ENCODE data around the gene CERK. TPM values are rescaled to one million over a fixed set of nuclear protein-coding genes. Genes with fewer than 3 reads are reported as not detected.
"Not testable (repeated sequence)": the region's sequence is repeated elsewhere in the genome, so short reads cannot be mapped to it uniquely, and the experiment has no call there.

Gene CERK
- polyA plus RNA-seq, 4 donors: 50.5 to 58.6 (median 52.7) TPM

- DNase-seq (ENCODE audit: low read depth in 4 of 4, low spot score in 2 of 4): not testable (repeated sequence)
These were observed 3.8 kb downstream of the CERK start for GRCh38 chr22:46734213-46734722.

GRCh38 chr22:46732513-46732912 is 5.5 kb downstream of the CERK start:
- no peak for DNase-seq (ENCODE audit: low read depth in 4 of 4, low spot score in 2 of 4)

- DNase-seq (ENCODE audit: low read depth in 4 of 4, low spot score in 2 of 4): no peak
These were observed 6.0 kb downstream of the CERK start for GRCh38 chr22:46732041-46732379.

- DNase-seq (ENCODE audit: low read depth in 4 of 4, low spot score in 2 of 4): no peak
These were observed 6.6 kb downstream of the CERK start for GRCh38 chr22:46731246-46732040.

- DNase-seq (ENCODE audit: low read depth in 4 of 4, low spot score in 2 of 4): no peak
These were observed 7.3 kb downstream of the CERK start for GRCh38 chr22:46730568-46731245.

- no peak for DNase-seq (ENCODE audit: low read depth in 4 of 4, low spot score in 2 of 4)
These were observed 9.6 kb downstream of the CERK start for GRCh38 chr22:46728470-46728869.

- DNase-seq (ENCODE audit: low read depth in 4 of 4, low spot score in 2 of 4): no peak
These were observed 10.2 kb downstream of the CERK start for GRCh38 chr22:46727813-46728364.

DNA sequence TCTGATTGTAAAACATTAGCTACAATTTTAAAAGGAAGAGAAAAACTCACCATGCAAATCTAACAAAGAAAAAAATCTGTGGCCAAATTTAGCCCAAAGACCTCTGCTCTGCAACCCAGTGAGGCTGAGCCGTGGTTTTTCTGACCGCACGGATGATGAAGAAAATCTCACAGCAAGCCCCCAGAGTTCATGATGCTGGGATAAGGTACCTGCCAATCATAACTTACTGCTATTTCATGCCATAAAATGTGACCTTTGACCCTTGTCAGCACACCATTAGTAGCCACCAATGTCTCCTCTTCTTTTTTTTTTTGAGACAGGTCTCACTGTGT is 11.1 kb downstream of the CERK start:
- no peak for DNase-seq (ENCODE audit: low read depth in 4 of 4, low spot score in 2 of 4)

DNA sequence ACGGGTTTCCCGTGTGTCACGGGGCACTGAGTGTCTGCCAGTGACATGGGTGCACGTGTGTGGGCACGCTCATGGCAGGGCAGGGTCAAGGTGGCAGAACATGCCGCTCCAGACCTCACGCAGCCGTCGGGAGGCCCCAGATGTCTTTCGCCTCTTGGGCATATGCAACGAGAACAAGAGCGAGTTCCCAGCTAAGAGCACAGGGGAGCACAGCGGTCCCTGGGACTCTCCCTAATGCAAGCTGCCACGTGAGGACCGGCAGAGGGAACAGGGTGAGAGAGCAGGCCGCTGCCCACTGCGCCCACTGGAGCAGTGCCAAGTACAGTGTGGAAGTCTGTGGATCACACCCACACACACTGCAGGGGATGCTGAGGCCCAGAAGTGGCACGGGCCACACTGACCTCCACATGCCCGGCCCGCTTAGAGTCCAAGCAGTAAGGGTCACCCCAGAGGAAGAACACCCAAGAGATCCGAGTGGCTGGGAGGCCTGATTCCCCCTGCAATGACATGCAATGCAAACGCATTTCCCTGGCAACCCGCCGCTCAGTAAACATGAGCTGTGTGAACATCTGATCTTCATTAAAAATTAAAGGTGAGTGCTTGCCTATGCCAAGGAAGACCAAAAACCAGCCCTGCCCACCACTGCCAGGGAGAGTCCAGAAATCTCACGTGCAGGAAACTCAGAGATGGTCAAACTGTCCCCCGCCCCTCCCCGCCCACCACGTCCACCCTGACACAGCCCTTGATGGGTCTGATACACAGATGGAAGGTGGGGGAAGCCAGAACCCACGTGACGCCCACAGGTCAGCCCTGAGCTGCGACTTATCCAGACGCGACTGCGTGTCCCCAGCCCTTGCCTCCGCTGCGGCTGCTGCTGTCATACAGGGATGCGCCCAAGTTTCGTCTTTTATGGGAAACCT is 11.7 kb downstream of the CERK start:
- no peak for DNase-seq (ENCODE audit: low read depth in 4 of 4, low spot score in 2 of 4)

- DNase-seq (ENCODE audit: low read depth in 4 of 4, low spot score in 2 of 4): no peak
These were observed 13.0 kb downstream of the CERK start for GRCh38 chr22:46725096-46725495.

- no peak for DNase-seq (ENCODE audit: low read depth in 4 of 4, low spot score in 2 of 4)
These were observed 14.2 kb downstream of the CERK start for GRCh38 chr22:46723882-46724281.

- DNase-seq (ENCODE audit: low read depth in 4 of 4, low spot score in 2 of 4): no peak
These were observed 16.5 kb downstream of the CERK start for GRCh38 chr22:46721501-46722085.

GRCh38 chr22:46719921-46720320 is 18.1 kb downstream of the CERK start:
- no peak for DNase-seq (ENCODE audit: low read depth in 4 of 4, low spot score in 2 of 4)

DNA sequence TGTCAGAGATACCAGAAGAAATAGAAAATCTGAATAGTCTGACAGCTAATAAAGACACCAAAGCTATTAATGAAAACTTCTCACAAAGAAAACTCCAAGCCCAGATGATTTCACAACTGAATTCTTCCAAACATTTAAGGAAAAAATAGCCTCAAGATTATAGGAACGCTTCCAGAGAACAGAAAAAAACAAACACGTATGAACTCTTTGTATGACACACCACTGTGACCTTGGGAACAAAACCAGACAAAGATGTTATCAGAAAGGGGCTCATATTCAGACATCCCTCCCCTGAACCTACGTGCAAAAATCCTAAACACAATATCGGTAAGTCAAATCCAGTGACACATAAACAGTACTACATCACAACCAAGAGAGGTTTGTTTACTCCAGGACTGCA is 23.5 kb downstream of the CERK start:
- no peak for DNase-seq (ENCODE audit: low read depth in 4 of 4, low spot score in 2 of 4)

- DNase-seq (ENCODE audit: low read depth in 4 of 4, low spot score in 2 of 4): no peak
These were observed 25.8 kb downstream of the CERK start for GRCh38 chr22:46712288-46712687.

DNA sequence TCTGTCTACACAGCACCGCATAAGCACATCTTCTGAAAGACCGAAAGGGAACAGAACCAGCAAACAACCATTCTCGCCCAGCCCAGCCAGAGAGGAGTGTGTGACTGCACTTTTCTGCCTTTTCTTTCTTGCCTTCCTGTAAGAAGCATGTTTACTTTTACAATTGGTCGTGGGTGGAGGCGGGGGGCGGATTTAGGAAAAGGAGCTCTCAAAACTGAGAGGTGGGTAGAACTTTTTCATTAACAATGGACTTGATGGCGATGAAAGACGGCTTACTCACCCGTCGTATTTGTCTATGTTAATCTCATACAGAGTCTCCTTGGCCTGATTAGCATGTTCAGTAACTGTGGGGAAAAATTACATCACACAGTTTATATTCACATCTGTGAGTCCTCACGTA is 27.2 kb downstream of the CERK start:
- DNase-seq (ENCODE audit: low read depth in 4 of 4, low spot score in 2 of 4): no peak

DNA sequence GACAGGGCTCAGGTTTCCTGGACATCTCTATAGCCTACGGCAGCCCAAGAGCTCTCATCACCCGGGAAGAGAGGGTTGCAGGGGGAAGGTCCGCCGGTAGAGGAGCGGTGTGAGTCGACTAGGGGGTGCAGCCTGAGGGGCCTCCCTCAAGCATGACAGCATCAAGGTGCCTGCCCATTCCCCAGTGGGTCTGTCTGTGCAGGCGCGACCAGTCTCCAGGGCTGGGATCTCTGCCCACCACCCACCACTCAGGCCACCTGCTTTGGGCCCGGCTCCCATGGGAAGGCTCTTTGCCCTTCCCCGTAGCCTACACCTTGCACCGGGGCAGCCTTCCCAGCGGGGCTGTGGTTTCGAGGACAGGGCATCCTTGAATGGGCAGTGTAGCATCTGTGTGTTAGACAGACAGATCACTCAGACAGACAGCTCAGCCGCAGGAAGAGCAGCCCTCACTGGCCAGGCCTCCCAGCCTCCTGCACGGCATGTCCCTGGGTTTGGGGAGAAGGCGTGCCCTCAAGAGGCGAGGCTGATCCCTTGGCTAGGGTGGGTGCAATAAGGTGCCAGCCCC is 29.2 kb downstream of the CERK start:
- no peak for DNase-seq (ENCODE audit: low read depth in 4 of 4, low spot score in 2 of 4)

- no peak for DNase-seq (ENCODE audit: low read depth in 4 of 4, low spot score in 2 of 4)
These were observed 30.1 kb downstream of the CERK start for GRCh38 chr22:46707827-46708570.

GRCh38 chr22:46707305-46707704 is 30.7 kb downstream of the CERK start:
- no peak for DNase-seq (ENCODE audit: low read depth in 4 of 4, low spot score in 2 of 4)
